Endometrium (tissue), 2 donors: ENCODE measurements around the gene TAB2.
"Not testable (repeated sequence)": the region's sequence is repeated elsewhere in the genome, so short reads cannot be mapped to it uniquely, and the experiment has no call there.

Experiments used
- FAIRE-seq: peaks from 2 replicates; lab custom pipeline; 2012; peaks lifted over from hg19 to GRCh38; lab: Jason Lieb, UNC
- donor health status: control.
- donor health status: control.

TAB2 gene

DNA sequence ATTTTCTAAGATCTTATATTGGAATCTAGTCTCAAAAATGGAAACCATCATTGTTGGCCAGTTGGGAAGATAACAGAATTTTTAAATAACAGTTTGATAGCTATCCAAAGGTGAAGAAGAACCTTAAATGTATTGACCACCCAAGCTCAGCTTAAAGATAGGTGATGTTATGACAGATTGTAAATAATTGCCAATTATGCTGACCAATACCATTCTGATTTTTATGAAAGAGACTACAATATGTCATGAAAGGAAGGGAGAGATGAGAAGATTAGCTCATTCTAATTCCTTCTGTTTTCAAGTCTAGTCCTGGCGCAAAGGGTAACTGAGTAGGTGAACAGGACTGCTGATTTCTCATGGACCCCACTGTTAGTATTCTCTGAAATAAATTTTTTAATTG, 5.7 kb upstream of the TAB2 start:
- no peak for FAIRE-seq

DNA sequence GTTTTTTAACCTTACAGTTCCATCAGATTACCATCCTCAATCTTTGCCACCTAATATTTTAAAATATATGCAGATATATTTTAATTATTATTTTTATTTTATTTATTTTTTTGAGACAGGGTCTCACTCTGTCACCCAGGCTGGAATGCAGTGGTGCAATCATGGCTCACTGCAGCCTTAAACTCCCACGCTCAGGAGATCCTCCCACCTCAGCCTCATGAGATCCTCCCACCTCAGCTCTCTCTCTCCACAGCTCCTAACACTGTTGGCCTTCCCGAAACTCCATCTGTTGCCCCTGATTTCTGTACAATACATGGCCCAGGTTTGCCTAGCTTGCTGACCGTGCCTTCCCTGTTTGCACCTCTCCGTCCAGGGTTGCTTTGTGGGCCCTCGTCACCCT, 4.4 kb upstream of the TAB2 start:
- FAIRE-seq, result no peak

DNA sequence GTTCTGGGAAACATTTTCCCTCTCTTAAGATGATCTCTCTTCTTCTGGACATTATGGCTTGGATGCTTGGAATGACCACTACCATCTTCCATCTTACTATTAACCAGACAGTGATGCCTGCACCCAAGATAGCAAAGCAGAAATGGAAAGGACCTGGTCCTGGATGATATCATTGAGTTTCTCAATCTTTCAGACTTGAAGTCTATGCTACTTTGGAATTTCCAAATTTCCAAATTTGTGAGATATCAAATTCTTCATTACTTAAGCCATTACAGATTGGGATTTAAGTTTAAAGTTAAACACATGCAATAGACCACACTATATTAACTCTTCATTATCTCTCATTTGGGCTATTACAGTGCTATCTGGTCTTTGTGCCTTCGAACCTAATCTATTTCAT, 3.7 kb upstream of the TAB2 start:
- no peak for FAIRE-seq

DNA sequence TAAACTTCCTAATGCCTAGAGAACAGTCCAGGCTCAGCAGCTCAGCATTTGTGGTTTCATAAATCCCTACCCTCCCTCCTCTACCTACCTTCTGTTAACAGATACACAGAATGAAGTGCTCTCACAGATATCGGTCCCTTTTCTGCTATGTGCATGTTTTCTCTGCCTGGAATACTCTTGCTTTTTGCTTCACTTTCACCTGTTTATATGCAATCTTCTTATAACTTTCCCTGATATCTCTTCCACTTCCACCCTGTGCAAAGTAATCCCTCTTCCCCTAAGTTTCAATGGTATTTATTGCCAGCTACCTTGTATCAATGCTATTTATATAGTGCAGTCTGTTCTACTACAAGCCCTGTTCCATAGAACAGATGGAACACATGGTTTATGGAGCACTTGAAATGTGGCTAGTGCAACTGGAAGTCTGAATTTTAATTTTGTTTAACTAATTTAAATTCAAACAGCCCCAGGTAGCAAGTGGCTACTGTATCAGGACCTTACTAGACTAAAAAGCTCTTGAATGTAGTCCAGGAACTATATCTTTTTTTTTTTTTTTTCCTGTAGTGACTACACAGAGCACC, 3.1 kb upstream of the TAB2 start:
- FAIRE-seq, result no peak

DNA sequence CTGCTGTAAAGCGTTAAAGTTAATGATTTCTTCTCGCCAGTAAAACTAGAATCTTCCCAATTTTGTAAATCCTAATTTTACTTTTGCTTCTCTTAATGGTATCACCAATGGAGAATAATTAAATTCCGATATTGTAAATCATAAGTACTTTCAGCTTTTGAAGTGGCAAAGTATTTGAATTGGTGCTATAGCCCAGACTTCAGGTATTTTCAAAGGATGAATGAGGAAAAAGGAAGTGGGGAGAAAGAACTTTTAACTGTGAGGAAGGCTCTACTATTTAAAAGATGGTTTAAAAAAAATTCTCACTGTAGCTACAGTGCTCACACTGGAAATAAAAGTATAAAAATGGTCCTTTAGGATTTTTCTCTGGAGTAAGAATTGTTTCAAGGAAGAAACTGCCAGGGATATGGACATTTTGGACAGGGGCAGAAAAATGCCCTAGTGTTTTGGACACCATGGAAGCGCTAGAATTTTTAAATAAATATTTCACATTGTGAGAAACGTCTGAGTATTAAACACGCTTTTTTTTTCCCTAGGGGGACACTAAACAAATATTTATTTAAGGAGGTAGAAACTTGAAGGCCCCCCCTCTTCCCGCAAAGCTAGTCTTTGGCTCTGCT, 1.3 kb upstream of the TAB2 start:
- no peak for FAIRE-seq

DNA sequence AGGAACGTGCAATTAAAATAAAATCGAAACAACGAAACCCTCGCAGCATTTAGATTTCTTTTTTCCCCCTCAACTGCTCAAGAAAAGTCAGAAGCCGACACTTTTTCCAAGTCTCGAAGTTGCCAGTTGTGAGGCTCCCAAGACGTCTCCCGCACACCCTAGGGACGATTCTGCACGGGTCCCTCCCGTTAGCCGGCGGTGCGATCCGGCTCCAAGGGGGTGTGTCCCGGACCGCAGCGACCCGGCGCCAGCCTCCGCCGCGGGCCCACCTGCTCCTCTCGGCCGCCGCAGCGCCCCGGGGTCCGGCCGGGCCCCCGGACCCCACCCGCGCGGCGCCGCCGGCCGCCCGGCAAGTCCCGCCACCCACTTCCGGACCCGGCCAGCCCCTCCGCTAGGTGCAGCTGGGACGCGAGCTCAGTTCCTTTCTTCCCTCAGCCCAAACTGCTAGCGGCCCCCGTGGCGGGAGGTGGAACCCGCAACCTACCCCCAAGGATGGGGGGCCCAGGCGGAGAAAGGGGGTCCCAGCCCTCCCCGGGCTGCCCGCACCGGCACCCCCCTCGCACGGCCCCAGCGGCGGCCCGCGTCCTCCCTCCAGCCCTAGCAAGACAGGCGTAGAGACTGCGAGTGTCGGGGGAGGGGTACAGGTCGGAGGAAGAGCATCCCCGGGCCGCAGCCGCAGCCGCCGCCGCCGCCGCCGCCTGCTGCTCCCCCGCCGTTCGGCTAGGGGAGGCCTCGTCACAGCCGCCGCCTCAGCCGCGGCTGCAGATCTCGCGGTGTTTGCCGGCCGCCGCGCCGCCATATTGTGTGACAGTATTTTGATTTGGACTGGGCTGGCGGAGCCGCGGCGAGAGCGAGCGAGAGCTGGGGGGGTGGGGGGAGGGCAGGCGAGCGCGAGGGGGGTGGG, 520 bp upstream of the TAB2 start:
- FAIRE-seq, result no peak

DNA sequence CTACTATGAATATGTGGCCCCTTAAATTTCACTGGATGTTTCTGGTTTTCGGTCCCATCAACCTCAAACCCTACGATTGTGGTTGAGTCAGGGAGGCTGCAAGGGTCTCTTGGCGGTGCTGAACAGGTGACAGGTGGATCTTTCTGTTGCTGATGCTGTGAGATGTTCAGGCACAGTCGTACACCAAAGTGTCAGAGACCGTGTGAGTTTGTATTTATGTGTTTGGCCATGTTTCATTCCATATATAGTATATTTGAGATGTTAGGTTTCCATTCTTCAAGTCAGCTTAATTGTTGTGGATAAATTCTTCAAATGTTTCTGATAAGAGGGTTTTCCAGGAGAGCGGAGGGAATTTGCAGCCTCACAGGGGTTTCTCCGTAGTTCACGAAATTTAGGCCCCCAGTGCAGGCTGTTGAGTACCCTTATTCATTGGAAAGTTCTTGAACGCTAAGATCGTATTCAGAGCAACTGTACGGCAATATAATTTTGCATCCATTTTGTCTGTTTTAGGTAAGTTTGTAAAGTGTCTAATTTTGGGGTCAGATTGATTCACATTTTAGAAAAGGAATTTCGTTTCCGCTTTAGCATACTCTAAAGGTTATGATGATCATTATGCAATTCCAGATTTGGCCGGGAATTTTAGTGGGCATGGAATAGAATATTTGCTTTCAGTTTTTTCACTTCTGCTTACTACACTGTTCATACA, 1.2 kb downstream of the TAB2 start:
- FAIRE-seq, result no peak

DNA sequence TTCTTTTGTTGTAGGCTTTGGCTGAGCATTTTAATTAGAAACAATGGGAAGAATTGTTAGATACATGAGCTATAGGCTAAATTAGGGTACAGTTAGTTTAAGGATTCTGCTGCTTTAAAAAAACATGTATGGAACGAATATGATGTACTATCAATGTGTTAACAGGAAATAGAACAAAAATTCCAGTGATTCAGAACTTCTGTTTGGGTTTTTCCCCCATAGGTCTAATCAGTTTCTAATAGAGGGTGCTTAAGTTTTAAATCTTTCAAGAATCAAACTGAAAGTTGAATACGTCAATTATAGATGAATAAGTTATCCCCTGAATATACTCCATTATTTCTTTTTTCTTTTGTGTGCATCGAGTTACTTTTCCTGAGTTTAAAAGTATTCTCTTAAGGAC, 1.9 kb downstream of the TAB2 start:
- peak; percentile 26 for FAIRE-seq

DNA sequence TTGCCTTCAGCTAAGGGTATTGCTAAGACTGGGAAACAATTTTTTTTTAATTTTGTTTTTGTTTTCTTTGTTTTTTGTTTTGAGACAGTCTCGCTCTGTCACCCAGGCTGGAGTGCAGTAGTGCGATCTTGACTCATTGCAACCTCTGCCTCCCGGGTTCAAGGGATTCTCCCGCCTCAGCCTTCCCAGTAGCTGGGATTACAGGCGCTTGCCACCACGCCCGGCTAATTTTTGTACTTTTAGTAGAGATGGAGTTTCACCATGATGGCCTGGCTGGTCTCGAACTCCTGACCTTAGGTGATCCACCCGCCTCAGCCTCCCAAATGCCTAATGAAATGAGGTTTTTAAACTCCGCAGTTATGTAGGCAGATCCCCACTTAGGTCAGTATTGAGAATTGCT, 2.5 kb downstream of the TAB2 start:
- not testable (repeated sequence) for FAIRE-seq

DNA sequence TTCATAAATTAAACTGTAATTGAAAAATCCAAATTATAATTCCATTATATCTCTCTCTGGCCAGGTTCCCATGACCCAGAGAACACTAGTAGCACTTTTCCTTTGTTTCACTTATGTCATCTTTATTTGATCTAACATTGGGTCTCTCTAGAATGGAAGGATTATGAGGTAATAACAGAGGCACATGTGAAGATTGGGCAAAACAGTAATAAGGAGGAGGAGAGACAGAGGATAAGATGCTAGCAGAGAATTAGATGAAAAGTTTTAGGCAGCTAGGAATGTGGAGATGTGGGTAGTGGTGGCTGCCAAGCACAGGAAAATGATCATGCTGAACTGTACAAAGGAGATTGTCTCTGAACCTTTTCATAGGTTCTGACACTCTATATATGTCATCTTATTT, 3.3 kb downstream of the TAB2 start:
- FAIRE-seq, result peak; percentile 65

DNA sequence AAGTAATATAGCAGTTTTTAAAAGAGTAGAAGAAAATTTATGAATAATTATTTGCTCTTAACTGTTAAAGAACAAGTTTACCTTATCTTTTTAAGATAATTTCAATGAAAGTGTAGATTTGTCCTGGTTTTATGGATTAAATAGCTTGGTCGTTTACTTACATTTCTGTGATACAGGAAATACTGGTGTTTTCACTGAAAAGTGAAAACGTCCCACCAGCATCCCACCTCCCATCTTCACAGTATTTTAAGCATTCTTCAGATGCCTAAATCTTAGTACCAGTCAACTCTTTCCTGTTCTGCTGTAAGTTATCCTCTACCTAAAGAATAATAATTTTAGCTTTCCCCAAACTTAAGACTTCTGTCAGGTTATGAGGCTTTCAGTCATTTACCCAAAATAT, 5.8 kb downstream of the TAB2 start:
- FAIRE-seq, result no peak

DNA sequence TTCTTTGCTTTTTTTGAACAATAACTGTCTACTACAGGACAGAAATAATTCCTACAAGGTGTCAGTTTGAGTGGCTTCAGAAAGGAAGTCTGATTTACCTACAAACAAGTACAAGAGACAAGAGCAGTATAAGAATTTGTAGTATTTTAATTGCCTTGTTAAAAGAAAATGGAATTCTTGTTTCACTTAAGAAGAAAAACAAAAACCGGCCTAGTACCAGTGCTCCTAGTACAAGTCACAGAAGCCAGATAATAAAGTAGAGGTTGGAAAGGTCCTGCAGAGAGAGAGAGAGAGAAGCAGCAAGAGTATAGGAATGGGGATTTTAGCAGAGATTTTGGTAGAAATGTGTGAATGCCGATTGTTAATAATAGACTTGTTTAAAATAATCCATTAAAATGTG, 6.4 kb downstream of the TAB2 start:
- FAIRE-seq, result no peak

DNA sequence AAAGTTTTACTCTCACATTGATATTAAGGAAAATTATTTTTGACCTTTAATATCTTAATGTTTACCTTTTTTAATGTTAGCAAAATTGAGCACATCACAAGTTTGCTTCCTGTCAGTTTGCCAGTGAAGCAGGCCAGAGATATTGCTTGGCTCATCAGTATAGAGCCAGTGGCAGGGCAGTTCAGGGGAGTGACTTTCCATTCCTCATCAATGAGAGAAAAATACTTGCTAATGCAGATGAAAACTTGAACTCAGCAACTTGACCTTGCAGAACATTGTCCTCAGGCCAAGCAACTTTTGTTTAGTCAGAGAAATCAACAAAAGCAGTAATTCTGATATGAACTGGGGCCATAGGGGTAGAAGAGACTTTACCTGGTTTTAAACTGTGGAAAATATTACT, 6.9 kb downstream of the TAB2 start:
- no peak for FAIRE-seq

DNA sequence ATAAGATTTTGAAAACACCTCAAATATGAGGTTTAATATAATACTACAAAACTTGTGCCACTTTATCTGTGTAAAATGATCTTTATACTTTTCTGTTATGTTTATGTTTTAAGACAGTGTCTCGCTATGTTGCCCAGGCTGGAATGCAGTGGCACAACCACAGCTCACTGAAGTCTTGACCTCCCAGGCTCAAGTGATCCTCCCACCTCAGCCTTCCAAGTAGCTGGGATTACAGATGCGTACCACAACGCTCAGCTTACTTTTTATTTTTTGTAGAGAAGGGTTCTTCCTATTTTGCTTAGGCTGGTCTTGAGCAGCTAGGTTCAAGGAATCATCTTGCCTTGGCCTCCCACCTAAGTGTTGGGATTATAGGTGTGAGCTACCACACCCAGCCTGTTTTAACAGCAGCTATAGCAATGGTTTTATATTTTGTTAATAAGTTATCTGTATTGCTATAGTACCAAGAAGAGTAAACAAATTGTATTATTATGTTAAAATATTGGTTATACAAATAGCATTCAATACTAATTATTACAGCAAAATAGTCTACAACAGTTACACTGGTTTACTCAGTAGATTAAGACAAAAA, 8.2 kb downstream of the TAB2 start:
- no peak for FAIRE-seq

DNA sequence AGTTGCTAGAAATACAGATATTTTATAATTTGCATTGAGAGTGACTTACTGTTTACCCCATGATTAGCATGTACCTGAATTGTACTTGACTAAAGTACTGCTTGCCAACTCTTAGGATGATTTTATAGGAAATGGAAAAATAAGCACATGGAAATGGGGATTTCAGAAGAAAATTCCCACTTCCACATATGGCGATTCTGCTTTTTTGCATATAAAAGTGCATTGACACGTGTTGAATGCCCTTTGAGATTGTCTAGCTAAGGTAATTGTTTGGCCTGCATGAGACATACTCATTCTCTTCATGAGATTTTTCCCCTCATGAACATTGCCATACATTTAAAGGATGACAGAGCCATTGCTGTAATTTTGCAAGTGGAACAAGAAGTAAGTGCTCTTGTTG, 10.1 kb downstream of the TAB2 start:
- FAIRE-seq, result no peak

DNA sequence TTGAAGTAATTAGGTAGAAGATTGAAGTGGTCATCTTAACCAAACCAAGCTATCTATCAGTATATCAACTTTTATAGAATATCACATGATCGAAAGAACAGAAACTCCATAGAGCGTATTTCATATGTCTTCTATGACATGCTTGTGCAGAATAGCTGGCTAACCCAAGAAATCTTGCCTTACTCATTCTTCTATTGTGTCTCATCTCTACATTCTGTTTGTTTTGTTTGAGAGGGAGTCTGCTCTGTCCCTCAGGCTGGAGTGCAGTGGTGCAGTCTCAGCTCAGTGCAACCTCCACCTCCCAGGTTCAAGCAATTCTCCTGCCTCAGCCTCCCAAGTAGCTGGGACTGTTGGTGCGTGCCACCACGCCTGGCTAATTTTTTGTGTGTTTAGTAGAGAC, 10.6 kb downstream of the TAB2 start:
- FAIRE-seq, result no peak

DNA sequence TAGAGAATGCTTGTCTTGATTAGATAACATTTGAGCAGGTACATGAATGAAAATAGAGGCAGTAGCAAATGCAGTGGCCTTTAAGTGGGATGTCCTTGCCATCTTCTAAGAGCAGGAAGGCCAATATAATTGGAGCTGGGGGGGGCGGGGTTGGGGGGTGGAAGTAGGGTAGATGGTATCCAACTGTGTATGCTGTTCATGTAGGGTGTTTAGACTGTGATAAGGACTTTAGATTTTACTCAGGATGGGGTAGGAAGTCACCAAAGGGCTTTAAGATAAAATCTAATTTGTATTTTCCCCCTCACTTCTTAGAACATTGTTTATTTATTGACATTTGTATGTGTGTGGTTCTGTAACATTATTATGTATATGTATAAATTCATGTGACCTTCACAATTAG, 12.0 kb downstream of the TAB2 start:
- FAIRE-seq, result no peak

DNA sequence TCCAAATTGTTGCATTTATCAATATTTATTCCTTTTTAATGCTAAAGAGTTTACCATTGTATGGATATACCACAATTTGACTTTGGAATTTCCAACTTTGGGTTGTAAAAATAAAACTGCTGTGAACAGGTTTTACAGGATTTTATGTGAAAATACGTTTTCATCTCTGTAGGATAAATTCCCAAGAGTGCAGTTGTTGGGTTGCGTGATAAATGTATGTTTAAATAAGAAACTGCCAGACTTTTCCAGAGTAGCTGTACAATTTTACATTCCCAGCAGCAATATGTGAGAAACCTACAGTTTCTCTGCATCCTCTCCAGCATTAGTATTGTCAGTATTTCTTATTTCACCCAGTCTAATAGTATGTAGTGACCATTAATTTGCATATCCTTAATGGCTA, 12.6 kb downstream of the TAB2 start:
- FAIRE-seq, result no peak

DNA sequence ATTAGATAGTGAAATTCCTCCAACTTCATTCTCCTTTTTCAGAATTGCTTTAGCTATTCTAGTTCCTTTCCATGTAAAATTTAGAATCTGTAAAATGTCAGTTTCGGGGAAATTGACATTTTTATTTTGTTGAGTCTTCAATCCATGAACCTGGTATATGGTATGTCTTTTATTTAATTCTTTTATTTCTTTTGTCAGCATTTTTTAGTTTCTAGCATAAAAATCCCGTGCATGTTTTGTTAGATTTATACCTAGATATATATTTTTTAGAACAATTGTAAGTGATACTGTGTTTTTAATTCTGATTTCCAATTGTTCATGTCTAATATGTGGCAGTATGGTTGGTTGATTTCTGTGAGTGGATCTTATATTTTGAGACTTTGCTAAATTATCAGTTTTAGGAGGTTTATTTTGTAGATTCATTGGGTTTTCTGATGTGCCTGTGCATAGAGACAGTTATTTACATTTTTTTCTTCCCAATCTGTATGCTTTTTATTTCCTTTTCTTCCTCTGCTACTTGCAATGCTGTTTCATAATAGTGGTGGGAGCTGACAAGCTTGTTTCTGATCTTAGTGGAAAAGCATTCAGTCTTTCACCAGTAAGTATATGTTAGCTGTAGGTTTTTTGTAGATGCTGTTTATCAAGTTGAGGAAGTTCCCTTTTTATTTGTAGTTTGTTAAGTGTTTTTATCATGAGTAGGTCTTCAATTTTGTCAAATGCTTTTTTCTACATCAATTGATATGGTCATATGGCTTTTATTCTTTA, 13.7 kb downstream of the TAB2 start:
- no peak for FAIRE-seq

DNA sequence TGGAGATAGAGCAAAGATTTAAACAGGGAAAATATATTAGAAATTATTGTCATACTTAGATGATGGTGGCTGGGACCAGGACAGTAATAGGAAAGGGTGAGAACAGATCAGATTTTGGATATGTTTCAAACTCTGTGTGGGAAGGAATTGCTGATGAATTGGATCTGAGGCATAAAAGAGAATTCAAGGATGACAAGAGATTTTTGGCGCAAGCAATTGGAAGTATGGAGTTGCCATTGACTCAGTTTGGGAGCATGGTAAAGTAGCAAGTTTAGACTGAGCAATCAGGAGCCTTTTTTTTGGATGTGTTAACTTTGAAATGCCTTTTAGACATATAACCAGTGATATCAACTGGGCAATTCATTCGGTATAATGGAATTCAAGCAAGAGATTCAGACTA, 14.4 kb downstream of the TAB2 start:
- no peak for FAIRE-seq

DNA sequence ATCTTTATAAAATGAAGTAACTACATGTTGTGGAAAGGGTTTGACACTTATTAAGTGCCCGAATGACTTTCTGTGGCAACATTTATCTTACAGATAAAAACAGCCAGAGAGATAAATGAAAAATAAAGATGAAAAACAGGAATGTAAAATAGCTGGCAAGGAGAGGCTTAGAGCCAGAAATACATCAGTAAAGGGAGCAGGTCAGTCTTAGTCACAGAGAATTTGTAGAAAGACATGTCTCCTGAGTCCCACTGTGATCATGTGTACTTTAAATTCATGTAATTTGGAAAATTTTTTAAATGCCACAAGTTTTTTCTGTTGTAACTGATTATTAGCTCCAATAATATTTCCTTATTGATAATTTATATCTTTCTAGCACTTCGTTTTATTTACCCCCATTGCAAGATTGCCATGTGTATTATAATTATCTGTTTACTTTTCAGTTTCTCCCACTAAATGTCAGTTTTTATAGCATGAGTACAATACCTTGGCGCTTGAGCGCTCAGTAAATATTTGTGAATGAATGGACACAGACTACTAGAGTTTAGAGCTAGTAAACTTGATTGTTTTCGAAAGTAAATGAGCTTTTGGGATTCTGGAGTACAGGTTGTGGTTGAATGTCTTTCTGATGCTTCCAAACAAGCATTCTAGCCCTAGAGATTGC, 15.2 kb downstream of the TAB2 start:
- FAIRE-seq, result no peak
